Liver (tissue), 3 donors: ENCODE results near the gene GRIA3.

Experiments
- CTCF ChIP-seq: fragments of 150-350 bp; IDR thresholded peaks from 2 replicates; pipeline ENCODE4 v1.5.1; 2017; ENCODE audit warnings: improper control_type of control experiment, low read depth, low read length; ENCODE audit not compliant: missing input control
- GABPA ChIP-seq, 2 donors: IDR thresholded peaks in 1 of 2; conservative IDR thresholded peaks in 1 of 2; 2 replicates each; pipeline ENCODE4 v1.6.1; 2016; ENCODE audit warnings: antibody characterized with exemption in 2 of 2, mild to moderate bottlenecking in 1 of 2, moderate library complexity in 1 of 2
- HNF4A ChIP-seq, 2 donors: conservative IDR thresholded peaks; 2 replicates each; pipeline ENCODE4 v1.6.1; 2016; ENCODE audit warnings: antibody characterized with exemption in 2 of 2, mild to moderate bottlenecking in 2 of 2
- JUND ChIP-seq, 2 donors: IDR thresholded peaks; 2 replicates each; pipeline ENCODE4 v1.6.1; 2016; ENCODE audit warnings: antibody characterized with exemption in 2 of 2
- NR2F2 ChIP-seq: IDR thresholded peaks from 2 replicates; pipeline ENCODE4 v1.6.1; 2016; ENCODE audit warnings: antibody characterized with exemption
- REST ChIP-seq: IDR thresholded peaks from 2 replicates; pipeline ENCODE4 v1.6.1; 2016; ENCODE audit warnings: antibody characterized with exemption, mild to moderate bottlenecking
- SP1 ChIP-seq: IDR thresholded peaks from 2 replicates; pipeline ENCODE4 v1.6.1; 2018; ENCODE audit warnings: antibody characterized with exemption, mild to moderate bottlenecking
- YY1 ChIP-seq: IDR thresholded peaks from 2 replicates; pipeline ENCODE4 v1.6.1; 2016; ENCODE audit warnings: antibody characterized with exemption, mild to moderate bottlenecking
- donor health status: healthy.
- donor health status: healthy.

- TF ChIP-seq CTCF (no peak), YY1 (no peak), REST (no peak), HNF4A (conservative IDR thresholded peaks at IDR 0.05) (no peak), NR2F2 (no peak), SP1 (no peak), JUND (IDR thresholded peaks at IDR 0.05) (no peak), GABPA (IDR thresholded peaks at IDR 0.05 in 1 of 2, conservative IDR thresholded peaks at IDR 0.05 in 1 of 2) (no peak)
Measured at GRCh38 chrX:123464709-123465108, 280.6 kb downstream of the GRIA3 start.
